HEK293T (cell line): Measurements from ENCODE around the gene ITGAE.

ENCODE experiments used
- ARNT ChIP-seq: fragments of 450-650 bp; IDR thresholded peaks from 2 replicates; pipeline ENCODE4 v1.6.1; 2017; ENCODE audit warnings: mild to moderate bottlenecking
- NFRKB ChIP-seq: fragments of 450-650 bp; IDR thresholded peaks from 2 replicates; pipeline ENCODE4 v1.6.1; 2016; ENCODE audit warnings: mild to moderate bottlenecking, moderate library complexity
- TARDBP ChIP-seq: fragments of 450-650 bp; IDR thresholded peaks from 2 replicates; pipeline ENCODE4 v1.6.1; 2016
- ZNF384 ChIP-seq: fragments of 450-650 bp; IDR thresholded peaks from 2 replicates; pipeline ENCODE4 v1.6.1; 2016

DNA sequence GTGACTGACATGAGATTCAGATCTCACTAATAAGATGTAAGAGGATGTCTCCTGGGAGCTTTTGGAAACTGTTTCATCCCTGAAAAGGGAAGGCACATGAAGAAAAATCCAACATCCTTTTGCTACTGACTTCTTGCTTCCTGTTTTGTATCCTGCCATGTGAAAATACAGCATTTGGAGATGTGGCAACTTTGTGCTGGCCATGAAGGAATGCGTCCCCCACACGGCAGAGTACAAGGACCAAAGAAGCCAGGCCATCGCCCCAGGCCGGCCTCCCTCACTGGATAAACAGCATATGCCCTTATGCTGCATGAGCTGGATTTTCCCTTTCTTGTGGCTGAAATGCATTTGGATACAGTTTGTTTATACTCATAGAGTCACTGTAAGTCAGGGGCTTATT lies 82.8 kb downstream of the ITGAE start:
- TF ChIP-seq NFRKB (no peak), TARDBP (no peak), ARNT (no peak), ZNF384 (no peak)
